HG03280 (cell line): ENCODE measurements around the gene ZMYND10.

Experiments used
- ATAC-seq: cut with Tn5 transposase; IDR thresholded peaks from one replicate; pipeline ENCODE4 v1.9.1; 2021; ENCODE audit warnings: mild to moderate bottlenecking, moderate library complexity; ENCODE audit not compliant: unreplicated experiment

Gene ZMYND10

DNA sequence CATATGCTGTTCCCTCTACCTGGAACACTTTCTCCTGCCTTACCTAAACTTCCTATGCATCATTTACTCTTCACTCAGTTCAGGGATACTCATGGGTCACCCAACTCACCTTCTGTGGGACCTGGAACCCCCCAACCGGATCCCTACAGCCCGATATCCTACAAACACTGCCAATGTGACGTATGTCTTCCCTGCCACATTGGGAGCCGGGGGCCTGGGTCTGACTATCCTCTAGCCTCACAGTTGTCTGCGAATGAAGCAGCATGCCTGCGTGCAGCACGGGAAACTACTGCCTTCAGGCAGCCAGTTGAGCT is 4.6 kb upstream of the ZMYND10 start:
- no peak for ATAC-seq

DNA sequence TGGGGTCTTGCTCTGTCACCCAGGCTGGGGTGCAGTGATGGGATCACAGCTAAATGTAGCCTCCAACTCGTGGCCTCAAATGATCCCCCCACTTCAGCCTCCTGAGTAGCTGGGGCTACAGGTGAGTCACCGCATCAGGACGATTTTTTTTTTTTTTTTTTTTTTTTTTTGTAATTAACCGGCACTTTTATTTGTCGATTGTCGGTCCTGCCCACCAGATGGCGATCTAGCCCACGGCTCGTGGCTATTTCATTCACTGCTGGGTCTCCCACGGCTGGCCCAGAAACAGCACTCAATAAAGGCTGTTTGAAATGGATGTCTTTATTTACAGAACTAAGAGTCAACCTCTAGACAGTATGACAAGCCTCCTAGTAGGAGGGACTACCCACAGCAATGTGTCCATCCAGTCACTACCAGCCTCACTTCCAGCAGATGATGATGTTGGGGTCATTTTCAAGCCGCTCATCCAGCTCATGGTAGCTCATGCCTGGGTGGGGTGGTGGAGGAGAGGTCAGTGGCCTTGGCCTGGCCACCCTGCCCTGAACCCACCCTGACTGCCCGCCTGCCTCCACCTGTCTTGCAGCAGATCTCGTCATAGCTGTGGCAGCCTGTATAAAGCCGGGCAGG is 1.8 kb upstream of the ZMYND10 start:
- no peak for ATAC-seq

DNA sequence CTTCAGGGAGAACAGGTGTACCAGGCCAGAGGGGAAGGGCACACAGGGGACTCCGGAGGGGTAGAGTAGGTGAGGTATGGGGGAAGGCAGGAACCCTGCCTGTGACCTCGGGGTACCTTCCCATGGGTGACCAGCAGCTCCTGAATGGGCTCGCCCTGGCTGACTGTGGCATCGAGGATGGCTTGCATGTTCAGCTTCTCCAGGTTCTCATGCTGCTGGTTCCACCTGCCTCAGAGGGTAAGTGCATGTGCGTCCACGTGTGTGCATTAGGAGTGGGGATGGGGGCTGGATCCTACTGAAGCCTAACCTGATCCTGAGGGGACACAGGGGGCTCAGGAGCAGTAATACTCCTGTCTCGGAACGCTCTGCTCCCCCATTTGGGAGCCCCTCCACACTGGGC is 524 bp downstream of the ZMYND10 start:
- no peak for ATAC-seq

DNA sequence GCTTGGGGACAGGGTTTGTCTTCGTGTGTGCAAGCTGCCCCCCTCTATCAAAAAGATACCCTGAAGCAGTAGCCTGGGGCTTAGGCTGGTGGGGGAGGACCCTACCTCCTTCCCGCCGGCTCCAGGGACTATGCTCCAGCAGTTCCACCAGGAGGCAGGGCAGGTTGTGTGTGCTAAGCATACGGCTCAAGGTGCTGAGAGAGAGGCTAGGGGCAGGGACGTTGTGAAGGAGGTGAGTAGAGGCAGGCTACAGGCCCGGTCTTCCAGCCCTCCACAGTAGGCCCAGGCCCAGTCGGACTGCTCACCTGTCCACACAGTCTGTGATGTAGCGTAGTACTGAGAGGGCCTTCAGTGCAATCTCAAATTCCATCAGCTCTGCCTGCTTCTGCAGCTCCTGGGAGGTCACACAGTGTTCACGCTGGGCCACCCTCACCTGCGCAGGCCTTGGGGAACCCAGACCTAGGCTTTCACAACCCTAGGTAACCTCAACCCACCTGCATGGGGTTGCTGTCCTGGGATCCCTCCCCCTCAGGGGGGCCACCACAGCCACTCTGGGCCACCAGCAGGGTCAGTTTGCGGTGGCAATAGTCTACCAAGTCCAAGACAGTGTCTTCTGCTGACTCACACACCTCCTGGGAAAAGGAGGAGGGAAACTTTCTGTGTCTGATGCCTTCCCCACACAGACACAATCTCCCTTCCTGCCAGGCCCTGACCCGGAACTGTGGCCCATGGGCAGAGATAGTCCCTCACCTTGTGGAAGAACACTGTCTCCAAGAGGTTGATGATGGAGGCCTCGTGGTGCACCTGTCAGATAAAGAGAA is 2.5 kb downstream of the ZMYND10 start:
- ATAC-seq: no peak

DNA sequence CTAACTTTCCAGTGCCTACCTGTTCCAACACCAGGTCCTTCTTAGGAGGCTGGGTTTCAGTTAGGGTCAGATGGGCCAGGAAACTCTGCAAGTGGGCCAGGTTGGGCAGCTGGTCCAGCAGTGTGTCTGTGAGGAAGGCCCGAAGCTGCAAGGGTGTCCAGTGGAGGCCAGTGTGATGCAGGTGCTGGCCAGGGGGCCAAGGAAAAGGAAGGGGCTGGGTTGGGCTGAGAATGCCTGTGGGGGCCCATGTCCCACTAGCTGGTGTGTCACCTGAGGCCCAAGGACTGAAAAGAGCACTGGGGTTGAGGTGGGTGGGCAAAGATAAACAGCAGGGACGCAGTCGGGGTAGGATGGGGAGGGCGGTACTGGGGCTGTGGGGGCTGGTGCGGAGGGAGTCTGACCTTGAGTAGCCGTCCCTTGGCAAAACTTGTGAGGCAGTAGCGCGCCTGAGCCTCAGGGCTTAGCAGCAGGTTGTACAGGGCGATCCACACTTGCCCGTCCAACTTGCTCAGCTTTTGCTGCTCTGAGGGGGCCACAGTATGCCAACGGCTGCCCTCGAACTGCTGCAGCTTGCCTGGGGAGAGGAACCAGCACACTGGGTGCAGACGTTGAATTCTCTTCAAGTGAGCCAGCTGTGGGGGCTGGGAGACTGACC is 3.4 kb downstream of the ZMYND10 start:
- ATAC-seq: no peak

DNA sequence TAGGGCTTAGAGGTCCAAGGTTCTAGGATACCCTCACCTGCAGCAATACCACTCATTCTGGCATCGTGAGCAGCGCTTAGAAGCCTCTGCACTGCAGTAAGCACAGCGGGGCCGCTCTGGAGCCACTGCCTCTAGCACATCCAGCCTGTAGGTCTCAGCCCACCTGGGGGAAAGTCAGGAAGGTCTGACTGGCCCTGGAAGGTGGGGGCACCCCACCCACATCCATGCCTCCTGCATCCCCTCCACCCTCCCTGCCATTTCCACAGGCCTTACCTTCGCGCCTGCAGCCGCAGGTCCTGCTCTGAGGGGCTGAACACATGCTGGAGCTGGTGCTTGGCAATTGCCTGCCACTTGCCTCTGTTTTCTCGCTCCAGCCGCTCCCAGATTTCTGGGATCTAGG is 4.0 kb downstream of the ZMYND10 start:
- ATAC-seq: no peak

DNA sequence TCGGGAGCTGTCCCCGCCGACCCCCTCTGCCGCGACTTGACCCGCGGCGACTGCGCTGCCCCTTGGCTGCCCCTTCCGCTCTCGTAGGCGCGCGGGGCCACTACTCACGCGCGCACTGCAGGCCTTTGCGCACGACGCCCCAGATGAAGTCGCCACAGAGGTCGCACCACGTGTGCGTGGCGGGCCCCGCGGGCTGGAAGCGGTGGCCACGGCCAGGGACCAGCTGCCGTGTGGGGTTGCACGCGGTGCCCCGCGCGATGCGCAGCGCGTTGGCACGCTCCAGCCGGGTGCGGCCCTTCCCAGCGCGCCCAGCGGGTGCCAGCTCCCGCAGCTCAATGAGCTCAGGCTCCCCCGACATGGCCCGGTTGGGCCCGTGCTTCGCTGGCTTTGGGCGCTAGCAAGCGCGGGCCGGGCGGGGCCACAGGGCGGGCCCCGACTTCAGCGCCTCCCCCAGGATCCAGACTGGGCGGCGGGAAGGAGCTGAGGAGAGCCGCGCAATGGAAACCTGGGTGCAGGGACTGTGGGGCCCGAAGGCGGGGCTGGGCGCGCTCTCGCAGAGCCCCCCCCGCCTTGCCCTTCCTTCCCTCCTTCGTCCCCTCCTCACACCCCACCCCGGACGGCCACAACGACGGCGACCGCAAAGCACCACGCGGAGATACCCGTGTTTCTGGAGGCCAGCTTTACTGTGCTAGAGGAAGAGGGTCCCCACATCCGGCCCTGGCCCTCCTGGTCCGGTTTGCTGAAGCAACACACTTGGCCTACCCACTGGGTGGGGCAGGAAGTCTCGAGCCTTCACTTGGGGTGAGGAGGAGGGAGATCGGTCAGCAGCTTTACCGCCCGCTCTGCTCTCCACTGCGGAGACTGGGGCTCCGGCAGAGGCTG is 4.8 kb downstream of the ZMYND10 start, which contains the start of gene RASSF1:
Gene RASSF1, minus strand, starts transcription at position 389 of the 882 bp plus-strand sequence. Its CDS starts 31 bp downstream, at position 358.
- ATAC-seq: no peak

DNA sequence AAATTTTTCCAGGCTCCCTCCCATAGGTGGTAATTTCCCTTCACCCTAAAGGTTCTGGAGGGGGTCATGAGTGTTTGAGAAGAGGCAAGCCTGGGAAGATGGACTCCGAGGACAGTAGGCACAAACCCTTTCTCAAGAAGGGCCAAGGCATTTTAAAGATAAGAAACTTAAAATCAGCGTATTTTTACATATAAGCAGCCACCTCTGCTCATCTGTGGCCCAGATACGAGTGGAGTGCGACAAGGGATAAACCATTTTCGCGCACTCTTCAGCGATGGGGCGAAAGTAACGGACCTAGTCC is 5.4 kb downstream of the ZMYND10 start:
- ATAC-seq: no peak

DNA sequence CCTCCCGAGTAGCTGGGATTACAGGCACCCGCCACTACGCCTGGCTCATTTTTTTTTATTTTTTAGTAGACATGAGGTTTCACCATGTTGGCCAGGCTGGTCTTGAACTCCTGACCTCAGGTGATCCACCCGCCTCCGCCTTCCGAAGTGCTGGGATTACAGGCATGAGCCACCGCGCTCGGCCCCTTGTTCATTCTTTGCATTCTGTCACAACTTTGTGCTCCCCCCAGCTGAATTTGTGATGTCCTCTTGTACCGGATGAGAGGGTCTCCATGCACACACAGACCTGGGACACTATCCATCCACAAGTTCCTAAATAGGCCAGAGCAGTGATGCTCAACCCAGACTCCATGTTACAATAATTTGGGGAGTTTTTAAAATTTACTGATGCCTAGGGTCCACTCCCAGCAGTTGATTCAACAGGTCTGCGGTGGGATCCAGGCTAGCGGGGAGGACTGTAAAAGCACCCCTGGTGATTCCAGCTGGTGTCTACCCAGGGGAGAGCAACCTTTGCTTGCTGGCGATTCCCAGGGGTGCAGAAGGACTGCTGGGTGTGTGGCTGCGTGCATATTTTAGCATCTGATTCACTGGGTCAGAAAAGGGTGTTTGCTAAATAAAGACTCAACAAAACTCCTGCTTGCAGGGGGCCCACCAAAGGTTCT is 5.9 kb downstream of the ZMYND10 start:
- no peak for ATAC-seq

DNA sequence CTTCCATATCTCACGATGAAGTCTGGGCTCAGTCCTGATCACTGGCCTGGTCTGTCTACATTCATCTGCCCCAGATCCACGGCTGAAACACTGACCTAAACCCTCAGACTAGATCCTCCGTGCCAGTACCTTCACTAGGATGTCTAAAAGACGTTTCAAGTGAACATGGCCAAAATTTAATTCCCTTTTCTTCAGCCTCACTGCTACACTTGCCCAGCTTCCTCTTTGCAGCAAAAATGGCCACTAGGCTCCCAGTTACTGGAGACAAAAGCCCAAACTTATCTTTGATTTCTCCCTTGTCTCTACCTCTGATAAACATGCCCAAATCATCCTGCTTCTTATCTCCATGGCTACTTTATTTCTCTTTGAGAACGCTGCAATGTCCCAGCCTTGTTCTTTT is 6.6 kb downstream of the ZMYND10 start:
- no peak for ATAC-seq

DNA sequence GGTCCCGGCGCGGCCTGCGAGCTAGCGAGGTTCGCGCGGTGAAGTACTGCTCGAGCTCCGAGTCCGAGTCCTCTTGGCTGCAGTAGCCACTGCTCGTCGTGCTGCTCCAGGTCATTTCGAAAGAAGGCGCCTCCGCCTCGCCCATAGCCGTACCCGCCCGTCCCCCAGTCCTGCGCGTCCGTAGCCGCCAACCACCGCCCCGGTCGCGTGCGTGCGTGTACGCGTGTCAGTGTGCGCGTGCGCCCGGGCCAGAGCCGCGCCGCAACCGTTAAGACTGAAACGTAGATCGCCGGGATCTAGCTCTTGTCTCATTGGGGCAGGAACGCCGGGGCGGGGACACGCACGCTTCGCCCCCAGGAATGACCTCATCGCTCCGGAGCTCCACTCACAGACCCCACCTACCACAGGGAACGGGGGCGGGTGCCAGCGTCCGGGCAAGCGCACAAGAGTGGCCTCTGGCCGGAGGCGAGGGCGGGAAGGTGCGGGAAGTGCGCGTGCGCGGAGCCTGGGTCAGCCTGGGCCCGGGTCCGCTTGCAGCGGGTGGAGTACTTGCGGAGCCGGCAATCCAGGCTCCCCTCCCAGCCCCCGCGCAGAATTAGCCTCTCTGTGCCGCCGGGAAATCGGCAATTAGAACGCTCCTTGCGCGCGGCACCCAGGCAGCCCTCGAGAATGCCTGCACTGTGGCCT is 8.2 kb downstream of the ZMYND10 start:
- peak; percentile 80 for ATAC-seq

DNA sequence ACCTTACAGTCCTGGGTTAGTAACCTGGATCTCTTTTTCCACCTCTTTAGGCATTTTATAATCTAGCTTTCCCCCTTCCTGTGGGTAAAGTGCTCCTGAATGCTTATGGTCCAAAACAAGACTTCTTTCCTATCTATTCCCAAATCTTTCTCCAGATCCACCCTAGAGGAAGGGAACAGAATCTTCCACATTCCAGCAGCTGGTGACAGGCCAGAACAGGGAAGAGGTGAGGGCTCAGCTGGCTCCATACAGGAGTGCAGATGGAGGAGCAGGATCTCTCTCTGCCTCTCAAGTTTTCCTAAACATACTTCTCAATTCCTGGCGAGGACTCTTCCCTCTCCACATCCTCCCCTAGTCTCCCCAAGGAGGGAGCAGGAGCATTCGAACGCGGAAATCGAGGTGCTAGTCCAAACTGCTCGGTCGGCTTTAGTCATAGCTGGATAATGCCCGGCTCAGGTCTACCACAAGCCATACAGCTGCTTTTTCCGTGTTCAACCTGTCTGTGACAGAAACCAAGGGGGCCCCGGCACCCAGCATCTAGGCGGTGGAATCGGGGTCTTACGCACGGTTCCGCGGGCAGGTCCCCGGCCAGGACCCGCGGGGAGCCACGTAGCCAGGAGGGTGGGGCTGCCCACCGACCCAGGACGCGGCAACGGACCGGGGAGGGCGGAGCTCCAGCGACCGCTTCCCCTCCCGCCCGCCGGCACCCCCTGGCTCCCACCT is 8.9 kb downstream of the ZMYND10 start:
- ATAC-seq: peak; percentile 34

DNA sequence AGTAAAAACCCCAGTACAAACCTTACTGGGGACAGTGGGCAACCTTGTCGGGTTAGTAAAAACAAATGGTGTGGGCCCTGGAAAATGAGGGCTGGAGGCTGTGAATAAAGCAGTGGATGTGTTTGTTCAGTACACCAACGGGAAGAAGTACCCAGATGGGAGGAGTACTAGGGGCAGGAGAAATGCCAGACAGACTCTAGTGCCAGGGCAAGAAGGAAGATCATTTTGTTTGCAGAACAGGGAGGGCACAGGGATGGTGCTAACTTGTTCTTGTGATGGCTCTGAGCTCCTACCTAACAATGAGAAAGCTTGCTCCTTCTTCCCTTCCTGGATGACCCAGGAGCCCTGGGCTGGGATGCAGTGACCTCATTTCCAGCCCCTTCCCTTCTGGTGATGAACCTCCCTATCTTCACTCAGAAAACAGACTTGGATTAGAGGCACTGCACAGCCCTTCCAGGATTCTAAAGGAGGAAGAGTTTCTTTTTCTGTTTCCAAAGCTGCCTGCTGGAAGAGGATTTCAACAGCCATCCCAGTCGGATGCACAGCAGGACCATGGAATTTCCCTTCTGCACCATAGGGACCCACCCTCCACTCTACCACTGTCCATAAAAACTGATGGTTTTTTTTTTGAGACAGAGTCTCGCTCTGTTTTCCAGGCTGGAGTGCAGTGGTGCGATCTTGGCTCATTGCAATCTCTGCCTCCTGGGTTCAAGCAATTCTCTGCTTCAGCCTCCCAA is 11.0 kb downstream of the ZMYND10 start:
- ATAC-seq: no peak

DNA sequence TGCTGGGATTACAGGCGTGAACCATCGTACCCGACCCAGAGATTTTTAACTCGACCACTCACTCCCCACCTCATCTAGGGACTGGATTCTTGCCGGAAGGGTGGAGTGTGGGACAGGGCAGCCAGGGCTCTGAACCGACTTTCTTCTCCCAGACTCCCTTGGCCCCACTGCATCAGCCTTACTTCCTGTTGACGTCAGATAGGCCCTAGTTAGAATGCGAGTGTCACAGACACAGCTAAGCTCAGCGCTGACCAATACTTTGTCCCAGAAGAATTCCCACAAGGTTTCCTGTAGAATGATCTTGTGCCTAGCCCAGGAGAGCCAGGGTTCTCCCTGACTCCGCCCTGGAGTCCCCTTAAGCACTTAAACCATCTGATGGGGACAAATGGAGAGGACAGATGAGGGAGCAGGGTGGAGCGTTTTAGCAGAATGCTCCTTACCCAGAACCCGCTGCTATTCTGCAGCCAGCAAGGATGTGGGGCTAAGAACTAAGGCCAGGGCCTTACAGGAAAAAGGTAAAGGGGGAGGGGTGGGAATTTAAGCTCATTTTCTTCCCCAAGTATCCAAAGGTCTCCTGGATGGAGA is 11.7 kb downstream of the ZMYND10 start:
- no peak for ATAC-seq

DNA sequence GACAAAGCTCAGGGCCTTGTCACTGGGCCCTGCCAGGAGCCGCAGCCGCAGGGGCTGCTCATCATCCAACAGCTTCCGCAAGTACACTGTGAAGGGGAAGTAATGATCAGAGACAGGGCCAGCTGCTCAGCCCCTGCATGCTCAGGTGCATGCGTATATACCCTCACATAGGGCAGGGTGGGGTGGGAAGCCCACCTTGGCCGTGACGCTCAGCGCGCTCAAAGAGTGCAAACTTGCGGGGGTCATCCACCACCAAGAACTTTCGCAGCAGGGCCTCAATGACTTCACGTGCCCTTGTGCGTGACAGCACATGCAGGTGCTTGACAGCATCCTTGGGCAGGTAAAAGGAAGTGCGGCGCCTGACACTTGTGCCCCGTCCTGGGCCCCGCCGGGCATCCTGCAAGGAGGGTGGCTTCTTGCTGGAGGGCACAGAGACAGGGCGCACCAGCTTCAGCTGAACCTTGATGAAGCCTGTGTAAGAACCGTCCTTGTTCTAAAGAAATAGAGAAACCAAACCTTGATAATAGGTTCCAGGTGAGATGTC is 14.1 kb downstream of the ZMYND10 start:
- ATAC-seq: no peak

DNA sequence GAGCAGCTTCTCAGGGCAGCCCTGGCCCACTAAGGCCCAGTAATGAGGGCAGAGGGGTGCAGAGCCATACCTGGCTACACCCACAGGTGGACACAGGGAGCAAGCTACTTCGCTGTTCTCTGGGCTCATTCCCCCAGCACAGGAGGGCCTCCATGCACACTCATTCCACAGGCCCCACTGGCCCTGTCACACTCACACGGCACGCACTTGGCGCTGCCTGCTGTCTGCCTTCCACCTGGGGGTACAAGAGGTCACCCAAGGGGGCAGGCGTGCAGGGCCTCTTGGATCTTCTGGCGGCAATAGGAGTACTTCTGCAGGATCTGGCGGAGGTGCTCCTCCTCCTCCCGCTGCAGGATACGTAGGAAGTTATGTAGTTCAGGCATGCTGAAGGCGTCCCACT is 15.2 kb downstream of the ZMYND10 start:
- ATAC-seq: no peak

DNA sequence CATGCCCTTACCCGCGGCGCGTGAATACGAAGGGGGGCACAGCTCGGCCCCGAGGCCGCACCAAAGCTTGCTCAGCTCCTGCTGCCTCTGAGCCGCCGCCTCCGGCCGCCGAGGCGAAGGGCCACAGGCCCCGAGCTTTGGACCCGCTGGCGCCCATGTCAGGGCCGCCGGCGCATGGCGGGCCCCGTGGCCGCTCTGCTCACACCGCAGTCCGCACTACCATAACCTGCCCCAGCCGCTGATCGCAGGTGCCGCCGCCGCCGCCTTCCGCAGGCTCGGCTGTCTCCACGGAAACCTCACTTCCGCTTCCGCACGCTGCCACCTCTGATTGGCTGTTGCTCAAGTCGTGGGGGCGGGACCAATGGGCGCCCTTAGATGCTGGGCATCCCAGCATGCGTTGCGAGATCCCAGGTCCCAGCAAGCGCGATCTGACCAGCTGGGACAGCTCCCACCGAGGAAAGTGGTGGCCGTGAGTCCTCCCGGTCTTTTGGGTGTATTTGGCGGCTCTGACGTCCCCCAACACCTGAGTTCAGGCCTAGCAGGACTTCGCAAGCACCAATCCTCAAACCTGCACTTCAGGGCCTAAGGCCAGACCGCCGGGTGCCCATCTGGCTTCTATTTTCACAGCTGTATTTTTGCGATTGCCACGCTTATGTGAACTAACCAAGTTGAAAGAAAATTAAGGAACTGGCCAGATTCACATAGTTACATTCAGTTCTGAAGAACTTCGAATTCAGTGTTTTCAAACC is 17.4 kb downstream of the ZMYND10 start, which contains the start of gene TUSC2:
Gene TUSC2, minus strand, starts transcription at position 281 of the 749 bp plus-strand sequence. Its CDS starts 124 bp downstream, at position 157.
- ATAC-seq: peak; percentile 86
